Lower lobe of right lung (tissue), 2 donors: ENCODE data around the gene KLK10. TPM values are rescaled to one million over a fixed set of nuclear protein-coding genes. Genes with fewer than 3 reads are reported as not detected.

ENCODE experiments used
- ATAC-seq, 2 donors: fragments of 200-7000 bp; cut with Tn5 transposase; one replicate each; pipeline ENCODE4 v1.9.1; 2020 to 2022; ENCODE audit warnings: mild to moderate bottlenecking in 2 of 2, moderate library complexity in 2 of 2
- DNase-seq: peaks from one replicate; pipeline ENCODE4 v3.0.0-alpha.2; 2020
- H3K27ac ChIP-seq: fragments of 200-600 bp; one replicate; pipeline ENCODE4 v1.8.0; 2022
- H3K27me3 ChIP-seq: fragments of 200-600 bp; one replicate; pipeline ENCODE4 v1.8.0; 2022; ENCODE audit warnings: low read depth
- H3K36me3 ChIP-seq: fragments of 200-600 bp; one replicate; pipeline ENCODE4 v1.8.0; 2022; ENCODE audit warnings: mild to moderate bottlenecking
- H3K4me1 ChIP-seq: fragments of 200-600 bp; one replicate; pipeline ENCODE4 v1.8.0; 2022
- H3K4me3 ChIP-seq: fragments of 200-600 bp; one replicate; pipeline ENCODE4 v1.8.0; 2022; ENCODE audit warnings: mild to moderate bottlenecking
- H3K9me3 ChIP-seq: fragments of 200-600 bp; one replicate; pipeline ENCODE4 v1.8.0; 2022
- CTCF ChIP-seq: fragments of 200-600 bp; IDR thresholded peaks from one replicate; pipeline ENCODE4 v1.8.0; 2022; ENCODE audit warnings: antibody characterized with exemption, mild to moderate bottlenecking
- intact Hi-C: fragments of 100-400 bp; cut with DNase I; formaldehyde crosslinking; loops from one replicate; pipeline ENCODE4 v1.11.0; 2022
- long read RNA-seq: library from polyadenylated mRNA; unstranded; transcript quantifications from one replicate; pipeline ENCODE4 v2.0.0, GENCODE V29; 2021
- total RNA-seq: library from RNA; stranded (reverse); fragmentation: NEBNext Ultra II Directional; extraction: Animal tissue kit (Norgen Biotek cat#: 25700); gene quantifications from one replicate; pipeline ENCODE4 v1.2.1, GENCODE V29; 2021
- donor health status: DM: no; HTN: yes; CAD: no; lungs with severe emphysema.

The KLK10 gene
- 5.7 TPM for total RNA-seq
- long read RNA-seq, transcript KLK10-202 (6 exons, 1,508 nt), result major isoform, 5 of 10 reads
- long read RNA-seq, partial matches to known transcripts, result 2 of 10 reads
- long read RNA-seq, other reads (novel, unspliced or antisense), result 1 of 10 reads

- H3K4me3 ChIP-seq, result peak within 1 kb of the TSS; percentile 43
- no peak for DNase-seq
- peaks cover 66% of the 10 kb centered on the region for H3K27me3 ChIP-seq
- no peaks in the 10 kb centered on the region for H3K36me3 ChIP-seq
- no peak for TF ChIP-seq CTCF
- intact Hi-C loops, result no loop called here
- H3K9me3 ChIP-seq, result no peaks in the 10 kb centered on the region
- peak within 1 kb of the TSS; percentile 41 for H3K27ac ChIP-seq
- H3K4me1 ChIP-seq, result peaks cover 18% of the 10 kb centered on the region
- ATAC-seq, result peak; percentile 3 to 45
Observed at GRCh38 chr19:51019544-51019925, at the start of gene KLK10. KLK10 (minus strand) TSS chr19:51019709; CDS start chr19:51019130, 579 bp downstream.

GRCh38 chr19:51066393-51067186 is 47.1 kb upstream of the KLK10 start:
- peaks cover 7% of the 10 kb centered on the region for H3K4me1 ChIP-seq
- TF ChIP-seq CTCF, result no peak
- no peak overlapping the region for H3K27ac ChIP-seq
- intact Hi-C loops, result no loop called here
- ATAC-seq, result no peak
- no peaks in the 10 kb centered on the region for H3K9me3 ChIP-seq
- no peak overlapping the region for H3K4me3 ChIP-seq
- peaks cover 43% of the 10 kb centered on the region for H3K27me3 ChIP-seq
- no peaks in the 10 kb centered on the region for H3K36me3 ChIP-seq
- DNase-seq, result no peak

- intact Hi-C loops, result no loop called here
- DNase-seq (no peak), ATAC-seq (peak; percentile 9 to 16)
- peaks cover 43% of the 10 kb centered on the region for H3K27me3 ChIP-seq
- no peak for TF ChIP-seq CTCF
- no peak overlapping the region for H3K27ac ChIP-seq
- no peaks in the 10 kb centered on the region for H3K36me3 ChIP-seq
- peak overlapping the region; percentile 29 for H3K4me3 ChIP-seq
- H3K4me1 ChIP-seq, result peaks cover 7% of the 10 kb centered on the region
- H3K9me3 ChIP-seq, result no peaks in the 10 kb centered on the region
Observed at GRCh38 chr19:51065221-51065960, 45.9 kb upstream of the KLK10 start.

GRCh38 chr19:51064534-51065220 is 45.2 kb upstream of the KLK10 start, which contains the start of gene KLK13:
KLK13 (minus strand) TSS chr19:51065092; CDS start chr19:51065067, 25 bp downstream.
- H3K27me3 ChIP-seq, result peaks cover 43% of the 10 kb centered on the region
- H3K4me3 ChIP-seq, result peak within 1 kb of the TSS; percentile 29
- no peak for TF ChIP-seq CTCF
- H3K4me1 ChIP-seq, result peaks cover 7% of the 10 kb centered on the region
- ATAC-seq (peak; percentile 59 to 62), DNase-seq (peak; percentile 53)
- no peaks in the 10 kb centered on the region for H3K36me3 ChIP-seq
- no peak within 1 kb of the TSS for H3K27ac ChIP-seq
- H3K9me3 ChIP-seq, result no peaks in the 10 kb centered on the region
- intact Hi-C loops, result no loop called here

GRCh38 chr19:51063664-51064063 is 44.2 kb upstream of the KLK10 start:
- intact Hi-C loops, result no loop called here
- no peak overlapping the region for H3K27ac ChIP-seq
- no peaks in the 10 kb centered on the region for H3K36me3 ChIP-seq
- ATAC-seq, result no peak
- DNase-seq, result no peak
- no peak overlapping the region for H3K4me3 ChIP-seq
- H3K9me3 ChIP-seq, result no peaks in the 10 kb centered on the region
- H3K4me1 ChIP-seq, result peaks cover 7% of the 10 kb centered on the region
- TF ChIP-seq CTCF, result no peak
- H3K27me3 ChIP-seq, result peaks cover 43% of the 10 kb centered on the region
